Stimulated activated CD8-positive, alpha-beta memory T cell treated with anti-CD3 and anti-CD28 coated beads, Interleukin-7, amount 100 ng/mL, for 4 hours (primary cell): Measurements from ENCODE around the gene SLC36A4.
"Not testable (repeated sequence)": the region's sequence is repeated elsewhere in the genome, so short reads cannot be mapped to it uniquely, and the experiment has no call there.

Experiments used
- DNase-seq, 2 donors: peaks; one replicate each; pipeline ENCODE4 v3.0.0-alpha.2; 2020; ENCODE audit warnings: low read depth in 2 of 2

SLC36A4 gene

GRCh38 chr11:93194673-93195291 is 3.0 kb downstream of the SLC36A4 start:
- no peak for DNase-seq

- no peak for DNase-seq
These were observed 4.1 kb downstream of the SLC36A4 start for GRCh38 chr11:93193731-93194130.

DNA sequence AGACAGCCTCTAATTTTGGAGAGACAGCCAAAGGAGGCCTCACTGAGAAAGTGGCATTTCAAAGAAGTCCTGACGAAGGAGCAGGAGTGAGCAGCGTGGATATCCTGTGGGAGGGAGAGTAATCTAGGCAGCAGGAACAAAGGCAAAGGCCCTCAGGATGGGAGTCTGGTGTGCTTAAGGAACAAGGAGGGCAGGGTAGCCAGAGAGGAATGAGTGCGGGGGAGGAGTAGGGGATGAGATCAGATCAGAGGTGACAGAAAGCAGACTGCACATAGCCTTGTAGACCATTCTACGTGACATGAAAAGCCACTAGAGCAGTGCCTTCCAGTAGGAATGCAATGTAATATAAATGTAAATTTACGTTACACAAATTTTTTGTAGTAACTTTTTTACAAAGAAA is 5.6 kb downstream of the SLC36A4 start:
- DNase-seq = no peak

DNA sequence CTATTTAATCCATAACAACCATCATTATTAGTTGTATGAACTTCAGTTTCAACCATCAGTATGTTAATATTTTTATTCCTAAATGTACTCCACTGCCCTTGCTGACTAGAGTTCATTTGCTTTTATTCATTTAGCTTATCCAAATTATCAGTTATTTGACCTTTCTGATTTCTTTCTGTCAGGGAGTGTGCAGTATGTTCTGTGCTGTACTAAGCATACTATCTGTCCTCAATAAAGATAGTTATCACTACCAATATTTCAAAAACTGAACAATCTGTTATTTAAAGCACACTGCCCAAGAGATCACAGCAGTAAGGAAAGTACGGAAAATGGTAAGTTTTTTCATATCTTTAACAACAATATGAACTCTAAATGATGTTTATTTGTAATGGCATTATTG is 8.3 kb downstream of the SLC36A4 start:
- DNase-seq = no peak

- no peak for DNase-seq
These were observed 9.1 kb downstream of the SLC36A4 start for GRCh38 chr11:93188726-93189125.

DNA sequence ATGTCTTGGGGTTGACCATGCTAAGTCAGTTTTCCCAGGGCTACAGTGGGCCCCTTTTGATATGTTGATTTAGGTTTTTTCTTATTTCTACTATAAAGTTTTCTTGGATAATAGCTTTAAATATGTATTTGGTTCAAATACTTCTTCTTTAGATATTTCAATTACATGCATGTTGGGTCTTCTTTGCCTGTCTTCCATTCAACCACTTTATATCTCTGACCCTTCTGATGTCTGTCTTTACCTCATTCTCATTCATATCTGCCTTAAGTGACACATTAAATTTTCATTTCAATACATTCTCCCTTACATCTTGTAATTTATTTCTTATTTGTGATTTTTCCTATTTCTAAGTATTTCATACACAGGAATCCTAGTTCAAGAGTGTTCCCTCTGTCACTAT is 10.5 kb downstream of the SLC36A4 start:
- DNase-seq = no peak

- DNase-seq = not testable (repeated sequence)
These were observed 19.9 kb downstream of the SLC36A4 start for GRCh38 chr11:93177891-93178290.

DNA sequence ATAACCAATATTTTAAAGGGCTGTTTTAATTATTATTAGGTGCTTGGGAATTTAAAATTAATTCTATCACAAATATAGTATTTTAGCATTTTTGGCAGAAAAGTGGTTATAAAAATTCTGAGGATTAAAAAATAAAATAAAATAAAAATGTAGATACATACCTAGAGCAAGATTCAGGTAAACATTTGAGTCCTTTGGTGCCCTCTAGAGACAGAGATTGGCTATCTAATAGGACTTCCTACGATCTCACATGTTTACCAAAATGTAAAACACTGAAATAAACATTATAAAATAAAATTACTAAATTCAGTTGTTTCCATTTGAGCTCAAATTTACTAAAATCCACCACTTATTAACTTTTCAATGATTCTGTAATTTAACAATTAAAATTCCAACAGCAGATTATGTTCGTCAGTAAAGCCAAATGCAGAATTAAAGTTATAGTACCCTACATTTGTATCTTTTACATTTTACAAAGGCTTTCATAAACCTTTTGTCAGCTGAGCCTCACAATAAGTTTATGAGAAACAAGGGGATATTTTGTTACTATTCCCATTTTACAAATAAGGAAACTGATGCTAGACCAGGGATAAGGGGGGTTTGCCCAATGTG is 27.7 kb downstream of the SLC36A4 start:
- no peak for DNase-seq

DNA sequence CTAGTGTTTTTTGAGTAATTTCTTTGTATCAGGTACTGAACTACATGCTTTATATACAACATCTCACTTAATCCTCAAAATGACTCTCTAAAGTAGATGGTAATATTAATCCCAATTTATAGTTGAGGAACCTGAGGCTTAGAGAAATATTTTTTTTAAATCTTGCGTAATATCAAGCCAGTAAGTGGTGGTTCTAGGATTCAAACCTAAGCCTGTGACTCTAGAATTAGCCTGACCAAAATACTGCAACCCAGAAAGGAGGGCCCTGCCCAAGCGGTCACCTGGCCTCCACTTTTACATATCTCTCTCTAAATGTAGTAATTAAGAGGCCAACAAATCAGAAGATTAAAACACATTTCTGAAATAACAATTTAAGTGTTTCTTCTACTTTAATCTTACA is 28.6 kb downstream of the SLC36A4 start:
- DNase-seq = no peak

DNA sequence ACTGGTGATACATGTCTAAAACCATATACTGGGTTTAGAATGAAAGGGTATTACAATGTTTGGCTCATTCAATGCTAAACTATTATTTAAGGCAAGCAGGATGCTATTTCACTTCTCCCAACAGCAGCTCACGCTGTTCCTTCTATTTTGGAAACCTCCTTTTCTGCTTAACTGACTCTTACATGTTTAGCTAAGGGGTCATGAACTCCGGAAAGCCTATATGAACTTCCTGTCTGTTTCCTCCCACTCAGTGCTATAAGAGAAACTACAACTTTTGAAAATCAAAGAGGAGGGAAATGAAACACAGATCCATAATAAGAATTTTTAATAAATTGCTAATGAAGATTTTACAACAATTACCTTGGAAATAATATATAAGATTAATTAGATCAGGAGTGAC is 30.9 kb downstream of the SLC36A4 start:
- DNase-seq = no peak

GRCh38 chr11:93166194-93166593 is 31.6 kb downstream of the SLC36A4 start:
- DNase-seq = no peak

DNA sequence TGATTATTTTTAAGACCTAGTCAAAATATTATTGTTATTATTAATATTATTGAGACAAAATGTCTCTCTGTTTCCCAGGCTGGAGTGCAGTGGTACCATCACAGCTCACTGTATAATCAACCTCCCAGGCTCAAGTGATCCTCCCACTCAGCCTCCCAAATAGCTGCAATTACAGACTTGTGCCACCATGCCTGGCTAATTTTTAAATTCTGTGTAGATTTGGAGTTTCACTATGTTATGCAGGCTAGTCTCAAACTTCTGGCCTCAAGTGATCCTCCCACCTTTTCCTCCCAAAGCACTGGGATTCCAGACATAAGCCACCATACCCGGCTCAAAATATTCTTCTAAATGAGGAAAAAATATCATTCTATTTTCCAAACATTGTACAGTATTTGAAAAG is 37.0 kb downstream of the SLC36A4 start:
- DNase-seq = no peak

DNA sequence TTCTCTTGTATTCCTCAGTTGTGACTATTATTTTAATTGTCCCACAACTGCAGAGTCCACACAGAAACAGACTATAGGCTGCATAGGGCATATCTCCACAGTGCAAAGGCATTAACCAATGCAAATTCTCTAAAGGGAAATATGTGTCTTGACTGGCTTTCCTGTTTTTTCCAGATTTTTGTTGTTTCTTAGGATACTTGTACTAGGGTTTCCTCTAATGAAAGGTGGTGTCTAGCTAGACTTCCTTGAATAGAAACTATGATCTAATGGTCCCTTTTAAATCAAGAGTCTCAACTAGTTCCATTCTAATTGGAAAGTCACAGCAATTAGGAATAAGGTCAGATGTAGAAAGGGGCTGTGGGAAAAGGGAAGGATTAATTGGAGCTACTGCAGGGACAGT is 37.6 kb downstream of the SLC36A4 start:
- no peak for DNase-seq

DNA sequence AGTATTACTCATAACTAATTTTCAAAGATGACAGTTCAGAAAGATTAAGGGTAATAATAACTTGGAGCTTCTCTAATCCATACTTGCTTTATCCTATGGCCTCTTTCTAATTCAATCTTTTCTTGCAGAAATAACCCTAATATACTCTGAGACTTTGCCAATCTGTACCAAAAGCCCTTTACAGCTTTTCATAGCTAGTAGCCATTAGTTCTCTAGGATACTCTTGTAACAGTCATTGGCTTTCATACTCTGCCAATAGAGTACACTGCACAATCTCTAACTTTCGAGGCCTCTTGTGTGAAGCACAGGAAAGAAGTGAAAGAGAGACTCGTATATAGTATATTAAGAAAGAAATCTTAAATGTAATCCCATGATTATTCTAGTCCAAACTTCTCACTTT is 38.1 kb downstream of the SLC36A4 start:
- DNase-seq = no peak

- DNase-seq = no peak
These were observed 42.1 kb downstream of the SLC36A4 start for GRCh38 chr11:93155738-93156137.

DNA sequence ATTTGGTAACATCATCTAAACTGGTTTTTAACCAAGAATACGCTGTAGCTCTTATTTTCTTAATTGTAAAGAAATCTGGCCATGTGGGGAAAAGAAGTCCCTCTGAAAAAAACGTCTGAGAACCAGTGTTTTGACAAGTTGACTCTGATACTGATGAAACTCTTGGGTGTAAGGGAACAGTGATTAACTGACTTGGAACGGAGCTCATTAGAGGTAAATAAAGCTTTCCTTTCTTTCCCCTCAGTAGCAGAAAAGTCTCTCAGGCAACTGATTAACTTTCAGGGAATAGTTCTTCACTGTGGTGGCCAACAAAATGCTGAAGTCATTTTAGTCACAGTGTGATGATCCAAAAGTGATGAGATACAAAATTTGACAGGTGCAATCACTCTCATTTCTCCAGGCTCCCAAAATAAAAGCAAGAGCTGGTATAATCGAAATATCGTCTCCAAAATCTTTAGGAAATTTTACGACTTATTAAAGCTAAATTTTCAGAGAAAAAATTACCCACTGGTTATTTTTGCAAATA is 52.3 kb downstream of the SLC36A4 start:
- DNase-seq = no peak

GRCh38 chr11:93143800-93144199 is 54.0 kb downstream of the SLC36A4 start:
- no peak for DNase-seq

GRCh38 chr11:93143186-93143585 is 54.6 kb downstream of the SLC36A4 start:
- DNase-seq = no peak

DNA sequence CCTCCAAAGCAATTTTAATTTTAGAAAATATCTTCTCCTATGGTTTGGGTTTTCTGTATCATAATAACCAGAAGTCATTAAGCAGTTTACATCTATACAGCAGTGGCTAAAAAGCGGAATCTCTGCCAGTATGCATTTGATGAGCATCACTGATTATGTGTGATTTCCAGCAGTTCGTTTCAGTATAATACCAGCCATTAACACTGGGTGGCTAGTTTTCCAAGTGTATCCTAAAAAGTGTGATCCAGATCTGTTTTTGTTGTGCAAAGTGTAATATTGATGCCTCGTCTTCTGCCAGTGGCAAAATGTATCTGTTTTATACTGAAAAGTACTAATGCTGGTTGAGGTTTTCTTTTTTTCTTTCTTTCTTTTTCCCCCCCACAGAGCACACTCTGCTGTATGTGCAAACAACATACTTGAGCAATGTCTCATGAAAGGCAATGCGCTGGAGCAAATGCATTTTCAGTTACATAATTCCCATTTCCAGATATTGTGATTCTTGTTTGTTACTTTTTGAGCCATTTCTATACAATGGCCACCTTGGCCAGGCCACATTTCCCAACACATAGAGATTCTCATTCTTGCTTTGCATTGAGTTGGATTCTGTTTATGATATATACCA is 64.2 kb downstream of the SLC36A4 start:
- DNase-seq = no peak

- DNase-seq = no peak
These were observed 65.0 kb downstream of the SLC36A4 start for GRCh38 chr11:93132836-93133235.

DNA sequence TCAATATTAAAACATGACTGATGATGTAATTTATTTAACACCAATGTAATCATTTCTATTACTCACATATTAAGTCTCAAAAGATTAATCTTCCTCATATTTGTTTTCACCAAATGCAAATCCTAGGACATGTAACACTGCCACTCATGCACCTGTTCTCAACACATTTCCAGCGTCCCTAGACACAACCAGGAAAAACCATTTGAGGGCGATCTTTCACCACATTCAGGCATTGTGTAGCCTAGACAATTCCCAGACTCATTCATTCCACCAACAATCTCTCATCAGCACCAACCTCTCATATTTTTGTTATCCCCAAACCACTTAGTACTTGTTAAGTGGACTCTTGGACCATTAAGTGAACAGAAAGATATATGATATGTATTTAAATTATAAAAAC is 66.1 kb downstream of the SLC36A4 start:
- no peak for DNase-seq

- no peak for DNase-seq
These were observed 69.2 kb downstream of the SLC36A4 start for GRCh38 chr11:93128574-93128973.

DNA sequence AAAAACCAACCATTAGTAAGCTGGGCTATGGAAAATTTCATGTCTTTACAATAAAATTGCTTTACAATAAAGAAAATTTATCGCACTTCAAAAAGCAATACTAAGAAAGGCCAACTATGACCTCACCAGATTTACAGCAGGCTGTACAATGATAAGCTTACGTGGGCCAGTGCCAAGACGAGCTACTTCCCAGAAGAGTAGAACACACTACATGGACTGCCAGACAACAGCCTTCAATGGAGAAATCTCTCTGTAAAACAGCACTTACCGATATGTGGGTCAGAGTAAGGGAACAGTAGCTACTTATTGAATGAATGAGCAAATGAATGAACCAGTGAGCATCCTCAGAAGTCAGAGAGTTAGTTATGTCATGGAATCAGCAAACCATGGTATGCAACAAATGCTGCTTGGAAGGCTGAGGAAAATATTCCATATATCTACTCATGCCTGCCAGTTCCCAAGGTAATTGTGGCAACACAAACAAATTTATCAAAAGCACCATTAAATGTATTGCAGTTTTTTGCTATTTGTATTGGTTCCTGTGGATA is 74.4 kb downstream of the SLC36A4 start:
- no peak for DNase-seq
